ENCODE results near the gene PCLO. TPM values are rescaled to one million over a fixed set of nuclear protein-coding genes. Genes with fewer than 3 reads are reported as not detected.
A peak's percentile ranks its signal among the peaks of the same experiment; 100 is the strongest.

The PCLO gene
- total RNA-seq, 6 donors from 2014 or later = 3.0 to 19.8 (median 8.6) TPM

GRCh38 chr7:82745820-82746219 lies 416.9 kb downstream of the PCLO start:
- WGBS, 2 donors = 78 to 84% methylated on average over 3 of the region's 3 CpGs
- TF ChIP-seq POLR2AphosphoS5 (IDR thresholded peaks at IDR 0.05) (no peak), POLR2A (IDR thresholded peaks at IDR 0.05) (no peak), EP300 (IDR thresholded peaks at IDR 0.05) (no peak)
- DNase-seq (no peak), ATAC-seq (ENCODE audit: low FRiP score in 2 of 2) (no peak)
- no peak overlapping the region for H3K4me3 ChIP-seq
- H3K27ac ChIP-seq = no peak overlapping the region
- H3K4me1 ChIP-seq = no peaks in the 10 kb centered on the region
- H3K27me3 ChIP-seq = no peaks in the 10 kb centered on the region
- no peaks in the 10 kb centered on the region for H3K9me3 ChIP-seq
- H3K36me3 ChIP-seq = no peaks in the 10 kb centered on the region

GRCh38 chr7:82745117-82745516 lies 417.6 kb downstream of the PCLO start:
- H3K27me3 ChIP-seq = no peaks in the 10 kb centered on the region
- H3K36me3 ChIP-seq = no peaks in the 10 kb centered on the region
- no peak overlapping the region for H3K4me3 ChIP-seq
- ATAC-seq (ENCODE audit: low FRiP score in 2 of 2) (no peak), DNase-seq (no peak)
- no peak overlapping the region for H3K27ac ChIP-seq
- no peaks in the 10 kb centered on the region for H3K4me1 ChIP-seq
- H3K9me3 ChIP-seq = no peaks in the 10 kb centered on the region
- TF ChIP-seq POLR2A (IDR thresholded peaks at IDR 0.05) (no peak), EP300 (IDR thresholded peaks at IDR 0.05) (no peak), POLR2AphosphoS5 (IDR thresholded peaks at IDR 0.05) (no peak), CTCF (IDR thresholded peaks at IDR 0.05) (no peak)
- 46 to 72% methylated on average over 2 of the region's 2 CpGs for WGBS, 2 donors

- H3K36me3 ChIP-seq = no peaks in the 10 kb centered on the region
- no peak for ATAC-seq (ENCODE audit: low FRiP score in 2 of 2)
- H3K4me3 ChIP-seq = no peak overlapping the region
- no peaks in the 10 kb centered on the region for H3K27me3 ChIP-seq
- H3K4me1 ChIP-seq = no peaks in the 10 kb centered on the region
- no peak overlapping the region for H3K27ac ChIP-seq
- 85 to 94% methylated on average over 4 of the region's 4 CpGs for WGBS, 2 donors
- no peak for DNase-seq
- H3K9me3 ChIP-seq = no peaks in the 10 kb centered on the region
- TF ChIP-seq EP300 (IDR thresholded peaks at IDR 0.05) (no peak), CTCF (IDR thresholded peaks at IDR 0.05) (no peak), POLR2A (IDR thresholded peaks at IDR 0.05) (no peak), POLR2AphosphoS5 (IDR thresholded peaks at IDR 0.05) (no peak)
These were observed 420.5 kb downstream of the PCLO start for GRCh38 chr7:82742163-82742562.

- Histone ChIP-seq H3K9me3 (no peaks in the 10 kb centered on the region), H3K4me3 (no peak overlapping the region), H3K4me1 (no peaks in the 10 kb centered on the region), H3K27me3 (no peaks in the 10 kb centered on the region), H3K36me3 (no peaks in the 10 kb centered on the region), H3K27ac (no peak overlapping the region)
- no peak for TF ChIP-seq CTCF (IDR thresholded peaks at IDR 0.05)
- TF ChIP-seq POLR2AphosphoS5 (IDR thresholded peaks at IDR 0.05) = no peak
- TF ChIP-seq POLR2A (IDR thresholded peaks at IDR 0.05) = no peak
- TF ChIP-seq EP300 (IDR thresholded peaks at IDR 0.05) = no peak
- no peak for ATAC-seq (ENCODE audit: low FRiP score in 2 of 2)
- DNase-seq = no peak
These were observed 421.2 kb downstream of the PCLO start for GRCh38 chr7:82741493-82741892.

GRCh38 chr7:82740246-82740848 lies 422.3 kb downstream of the PCLO start:
- H3K4me3 ChIP-seq = no peak overlapping the region
- no peaks in the 10 kb centered on the region for H3K9me3 ChIP-seq
- no peaks in the 10 kb centered on the region for H3K36me3 ChIP-seq
- no peaks in the 10 kb centered on the region for H3K27me3 ChIP-seq
- H3K27ac ChIP-seq = no peak overlapping the region
- DNase-seq = peak in 1 of 2 donors; percentile 23
- 41 to 49% methylated on average over 3 of the region's 3 CpGs for WGBS, 2 donors
- peak in 1 of 6 experiments; percentile 6 for TF ChIP-seq CTCF (IDR thresholded peaks at IDR 0.05)
- no peak for TF ChIP-seq EP300 (IDR thresholded peaks at IDR 0.05)
- no peak for ATAC-seq (ENCODE audit: low FRiP score in 2 of 2)
- H3K4me1 ChIP-seq = no peaks in the 10 kb centered on the region
